ENCODE measurements around the gene DEGS1. TPM values are rescaled to one million over a fixed set of nuclear protein-coding genes. Genes with fewer than 3 reads are reported as not detected.
A peak's percentile ranks its signal among the peaks of the same experiment; 100 is the strongest.
"Not testable (repeated sequence)": the region's sequence is repeated elsewhere in the genome, so short reads cannot be mapped to it uniquely, and the experiment has no call there.

The DEGS1 gene
- total and polyA plus RNA-seq, 2 experiments from 2014 or later: 88.7 to 107 TPM

GRCh38 chr1:224205438-224205840, 22.4 kb downstream of the DEGS1 start:
- Histone ChIP-seq H3K79me2 (no peaks in the 10 kb centered on the region), H3K9me2 (replicated peaks; ENCODE audit: insufficient read depth) (no peaks in the 10 kb centered on the region), H3K4me3 (no peak overlapping the region), H3K27ac (peak overlapping the region; percentile 99), H3K4me2 (peak overlapping the region; percentile 73), H3K4me1 (ENCODE audit: insufficient read depth) (peaks cover 20% of the 10 kb centered on the region), H2AFZ (no peak overlapping the region), H3K27me3 (no peaks in the 10 kb centered on the region), H3K9me3 (ENCODE audit: low read depth) (no peaks in the 10 kb centered on the region), H4K20me1 (ENCODE audit: insufficient read depth, poor library complexity, severe bottlenecking) (no peaks in the 10 kb centered on the region), H3K36me3 (replicated peaks; ENCODE audit: insufficient read depth, low read depth) (no peaks in the 10 kb centered on the region)
- WGBS (ENCODE audit: low lambda C conversion rate, missing lambda C conversion rate): 22% methylated on average over 4 of the region's 4 CpGs
- peak; percentile 72 for DNase-seq (ENCODE audit: low spot score)
- TF ChIP-seq EZH2phosphoT487 (IDR thresholded peaks at IDR 0.05; ENCODE audit: low read depth, severe bottlenecking, unreplicated experiment) (no peak), EZH2 (IDR thresholded peaks at IDR 0.05; ENCODE audit: borderline replicate concordance) (no peak), CTCF (IDR thresholded peaks at IDR 0.05; ENCODE audit: poor library complexity) (no peak)

- not testable (repeated sequence) for H3K36me3 ChIP-seq (replicated peaks; ENCODE audit: insufficient read depth, low read depth); H3K9me3 ChIP-seq (ENCODE audit: low read depth); H4K20me1 ChIP-seq (ENCODE audit: insufficient read depth, poor library complexity, severe bottlenecking); H2AFZ ChIP-seq; H3K27me3 ChIP-seq; H3K4me3 ChIP-seq; H3K79me2 ChIP-seq; H3K9me2 ChIP-seq (replicated peaks; ENCODE audit: insufficient read depth)
- peaks cover 25% of the 10 kb centered on the region for H3K4me1 ChIP-seq (ENCODE audit: insufficient read depth)
- peak; percentile 47 for DNase-seq (ENCODE audit: low spot score)
- H3K4me2 ChIP-seq: peak overlapping the region; percentile 73
- peak overlapping the region; percentile 99 for H3K27ac ChIP-seq
- 56% methylated on average over 10 of the region's 10 CpGs for WGBS (ENCODE audit: low lambda C conversion rate, missing lambda C conversion rate)
These were observed 23.0 kb downstream of the DEGS1 start for GRCh38 chr1:224205931-224206538.

GRCh38 chr1:224211206-224211962, 28.3 kb downstream of the DEGS1 start:
- DNase-seq (ENCODE audit: low spot score): peak; percentile 84
- H3K9me2 ChIP-seq (replicated peaks; ENCODE audit: insufficient read depth): no peaks in the 10 kb centered on the region
- no peak overlapping the region for H2AFZ ChIP-seq
- 54% methylated on average over 4 of the region's 4 CpGs for WGBS (ENCODE audit: low lambda C conversion rate, missing lambda C conversion rate)
- peak overlapping the region; percentile 61 for H3K27ac ChIP-seq
- no peaks in the 10 kb centered on the region for H3K36me3 ChIP-seq (replicated peaks; ENCODE audit: insufficient read depth, low read depth)
- no peak overlapping the region for H3K4me3 ChIP-seq
- H3K4me1 ChIP-seq (ENCODE audit: insufficient read depth): peaks cover 35% of the 10 kb centered on the region
- H3K79me2 ChIP-seq: no peaks in the 10 kb centered on the region
- peak overlapping the region; percentile 17 for H3K4me2 ChIP-seq
- no peak for TF ChIP-seq EZH2 (IDR thresholded peaks at IDR 0.05; ENCODE audit: borderline replicate concordance)
- TF ChIP-seq CTCF (IDR thresholded peaks at IDR 0.05; ENCODE audit: poor library complexity): no peak
- TF ChIP-seq EZH2phosphoT487 (IDR thresholded peaks at IDR 0.05; ENCODE audit: low read depth, severe bottlenecking, unreplicated experiment): no peak
- H4K20me1 ChIP-seq (ENCODE audit: insufficient read depth, poor library complexity, severe bottlenecking): no peaks in the 10 kb centered on the region
- no peaks in the 10 kb centered on the region for H3K27me3 ChIP-seq
- no peaks in the 10 kb centered on the region for H3K9me3 ChIP-seq (ENCODE audit: low read depth)

GRCh38 chr1:224212618-224213061, 29.6 kb downstream of the DEGS1 start:
- H3K4me3 ChIP-seq: no peak overlapping the region
- H3K27ac ChIP-seq: peak overlapping the region; percentile 83
- DNase-seq (ENCODE audit: low spot score): peak; percentile 50
- H3K4me2 ChIP-seq: no peak overlapping the region
- TF ChIP-seq EZH2 (IDR thresholded peaks at IDR 0.05; ENCODE audit: borderline replicate concordance) (no peak), EZH2phosphoT487 (IDR thresholded peaks at IDR 0.05; ENCODE audit: low read depth, severe bottlenecking, unreplicated experiment) (no peak), CTCF (IDR thresholded peaks at IDR 0.05; ENCODE audit: poor library complexity) (no peak)
- H3K4me1 ChIP-seq (ENCODE audit: insufficient read depth): peaks cover 33% of the 10 kb centered on the region
- WGBS (ENCODE audit: low lambda C conversion rate, missing lambda C conversion rate): 66% methylated on average over 13 of the region's 13 CpGs
- H3K36me3 ChIP-seq (replicated peaks; ENCODE audit: insufficient read depth, low read depth): no peaks in the 10 kb centered on the region
- H3K9me3 ChIP-seq (ENCODE audit: low read depth): no peaks in the 10 kb centered on the region
- H3K79me2 ChIP-seq: no peaks in the 10 kb centered on the region
- no peaks in the 10 kb centered on the region for H4K20me1 ChIP-seq (ENCODE audit: insufficient read depth, poor library complexity, severe bottlenecking)
- no peaks in the 10 kb centered on the region for H3K27me3 ChIP-seq
- H2AFZ ChIP-seq: no peak overlapping the region
- H3K9me2 ChIP-seq (replicated peaks; ENCODE audit: insufficient read depth): no peaks in the 10 kb centered on the region

Data from hepatocyte (in vitro differentiated cells).